ENCODE data around the gene SMIM10L2A. TPM values are rescaled to one million over a fixed set of nuclear protein-coding genes. Genes with fewer than 3 reads are reported as not detected.

Gene SMIM10L2A
- total and polyA plus RNA-seq, 2 of the 4 experiments (the other 2 are of a cell fraction) = under 0.01 to 0.10 TPM

DNA sequence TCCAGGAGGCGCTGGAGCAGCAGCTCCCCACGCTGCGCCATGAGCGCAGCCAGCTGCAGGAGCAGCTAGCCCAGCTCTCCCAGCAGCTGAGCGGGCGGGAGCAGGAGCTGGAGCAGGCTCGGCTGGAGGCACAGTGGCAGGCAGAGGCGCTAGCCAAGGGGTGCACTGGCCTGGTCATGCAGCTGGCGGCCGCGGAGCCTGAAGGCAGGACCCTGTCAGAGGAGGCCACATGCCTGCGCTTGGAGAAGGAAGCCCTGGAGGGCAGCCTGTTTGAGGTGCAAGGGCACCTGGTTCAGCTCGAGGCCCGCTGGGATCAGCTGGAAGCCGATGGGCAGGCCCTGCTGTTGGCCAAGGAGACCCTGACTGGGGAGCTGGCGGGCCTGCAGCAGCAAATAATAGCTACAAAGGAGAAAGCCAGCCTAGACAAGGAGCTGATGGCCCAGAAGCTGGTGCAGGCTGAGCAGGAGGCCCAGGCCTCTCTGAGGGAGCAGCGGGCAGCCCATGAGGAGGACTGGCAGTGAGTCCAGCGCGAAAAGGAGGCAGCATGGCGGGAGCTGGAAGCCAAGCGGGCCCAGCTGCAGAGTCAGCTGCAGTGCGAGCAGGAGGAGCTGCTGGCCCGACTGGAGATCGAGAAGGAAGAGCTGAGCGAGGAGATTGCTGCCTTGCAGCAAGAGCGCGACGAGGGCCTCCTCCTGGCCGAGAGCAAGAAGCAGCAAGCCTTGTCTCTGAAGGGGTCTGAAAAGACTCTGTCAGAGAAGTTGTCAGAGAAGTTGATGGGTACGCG lies 13.6 kb downstream of the SMIM10L2A start:
- intact Hi-C loops (cut with micrococcal nuclease) = no loop called here
- Histone ChIP-seq H3K9me1 (ENCODE audit: insufficient read depth, low read length) (no peaks in the 10 kb centered on the region), H4K5ac (ENCODE audit: low read depth, low read length) (no peak overlapping the region), H2BK20ac (ENCODE audit: low read depth, low read length) (no peak overlapping the region), H4K91ac (ENCODE audit: insufficient read depth, low read depth, low read length) (no peak overlapping the region), H3K9ac (ENCODE audit: low read depth, low read length) (no peak overlapping the region), H3K9me3 (ENCODE audit: control insufficient read depth, insufficient read depth, low read length) (peaks cover 3% of the 10 kb centered on the region; the same call in 1 of the 2 replicates), H4K8ac (ENCODE audit: low read depth in 2 of 2, low read length in 2 of 2) (no peak overlapping the region), H2BK5ac (ENCODE audit: low read depth, low read length, poor library complexity, severe bottlenecking) (no peak overlapping the region), H3K27me3 (ENCODE audit: control insufficient read depth, insufficient read depth, low read length) (no peaks in the 10 kb centered on the region; the same call in 1 of the 2 replicates), H2BK120ac (ENCODE audit: low read depth, low read length) (no peak overlapping the region), H3K4ac (ENCODE audit: low read depth, low read length) (no peak overlapping the region), H3K14ac (replicated peaks; ENCODE audit: low read depth, low read length) (no peak overlapping the region), H2AFZ (replicated peaks; ENCODE audit: low read length, poor library complexity) (no peak overlapping the region), H3K4me1 (ENCODE audit: control insufficient read depth, insufficient read depth, low read length) (no peaks in the 10 kb centered on the region), H3K4me2 (ENCODE audit: low read depth, low read length) (no peak overlapping the region), H3K56ac (ENCODE audit: extremely low read depth, insufficient read depth, low read length) (no peak overlapping the region), H3K18ac (ENCODE audit: low read depth, low read length) (no peak overlapping the region), H3K79me1 (ENCODE audit: low read depth in 1 of 2, low read length in 2 of 2) (no peaks in the 10 kb centered on the region), H2AK5ac (ENCODE audit: low read depth, low read length) (no peak overlapping the region), H2BK15ac (ENCODE audit: low read depth, low read length) (no peak overlapping the region), H3K36me3 (ENCODE audit: control insufficient read depth, insufficient read depth, low read length) (no peaks in the 10 kb centered on the region), H2AK9ac (replicated peaks; ENCODE audit: low read depth, low read length, poor library complexity) (no peak overlapping the region), H4K20me1 (ENCODE audit: insufficient read depth, low read length) (no peaks in the 10 kb centered on the region), H3K27ac (ENCODE audit: insufficient read depth, low read length) (no peak overlapping the region), H3K4me3 (ENCODE audit: insufficient read depth, low read depth, low read length) (no peak overlapping the region), H3K23ac (ENCODE audit: low read depth, low read length) (no peak overlapping the region)
- dilution Hi-C loops (cut with HindIII; ENCODE audit: low sequenced_read_pairs, unreplicated experiment) = no loop called here
- in situ Hi-C loops (cut with MboI; ENCODE audit: low sequenced_read_pairs) = no loop called here
- WGBS, 2 experiments (ENCODE audit: extremely low coverage in 2 of 2, insufficient read length in 1 of 2) = 81% methylated on average over 22 of the region's 31 CpGs; no CpG with 5 or more reads in 1 of the 2 experiments
- TF ChIP-seq RCOR1 (IDR thresholded peaks at IDR 0.05; ENCODE audit: insufficient replicate concordance, low read length) (no peak), RAD21 (IDR thresholded peaks at IDR 0.05; ENCODE audit: low read length) (no peak), MAZ (IDR thresholded peaks at IDR 0.05; ENCODE audit: borderline replicate concordance, low read depth, low read length) (no peak), CEBPB (IDR thresholded peaks at IDR 0.05; ENCODE audit: low read depth, low read length) (no peak), SMC3 (IDR thresholded peaks at IDR 0.05; ENCODE audit: low read depth, low read length) (no peak), ELK1 (IDR thresholded peaks at IDR 0.05; ENCODE audit: borderline replicate concordance, low read depth, low read length) (no peak), NFE2L2 (IDR thresholded peaks at IDR 0.05; ENCODE audit: low read depth, low read length) (no peak), CHD1 (IDR thresholded peaks at IDR 0.05; ENCODE audit: low read depth, low read length) (no peak), RFX5 (IDR thresholded peaks at IDR 0.05; ENCODE audit: low read depth, low read length) (no peak), MXI1 (IDR thresholded peaks at IDR 0.05; ENCODE audit: borderline replicate concordance, low read depth, low read length) (no peak), BHLHE40 (IDR thresholded peaks at IDR 0.05; ENCODE audit: low read depth, low read length) (no peak), POLR2A (IDR thresholded peaks at IDR 0.05; ENCODE audit: low read depth, low read length) (no peak), MAFK (IDR thresholded peaks at IDR 0.05; ENCODE audit: low read depth, low read length) (no peak), FOS (IDR thresholded peaks at IDR 0.05; ENCODE audit: low read depth, low read length) (no peak)
- TF ChIP-seq, protein P1, sequence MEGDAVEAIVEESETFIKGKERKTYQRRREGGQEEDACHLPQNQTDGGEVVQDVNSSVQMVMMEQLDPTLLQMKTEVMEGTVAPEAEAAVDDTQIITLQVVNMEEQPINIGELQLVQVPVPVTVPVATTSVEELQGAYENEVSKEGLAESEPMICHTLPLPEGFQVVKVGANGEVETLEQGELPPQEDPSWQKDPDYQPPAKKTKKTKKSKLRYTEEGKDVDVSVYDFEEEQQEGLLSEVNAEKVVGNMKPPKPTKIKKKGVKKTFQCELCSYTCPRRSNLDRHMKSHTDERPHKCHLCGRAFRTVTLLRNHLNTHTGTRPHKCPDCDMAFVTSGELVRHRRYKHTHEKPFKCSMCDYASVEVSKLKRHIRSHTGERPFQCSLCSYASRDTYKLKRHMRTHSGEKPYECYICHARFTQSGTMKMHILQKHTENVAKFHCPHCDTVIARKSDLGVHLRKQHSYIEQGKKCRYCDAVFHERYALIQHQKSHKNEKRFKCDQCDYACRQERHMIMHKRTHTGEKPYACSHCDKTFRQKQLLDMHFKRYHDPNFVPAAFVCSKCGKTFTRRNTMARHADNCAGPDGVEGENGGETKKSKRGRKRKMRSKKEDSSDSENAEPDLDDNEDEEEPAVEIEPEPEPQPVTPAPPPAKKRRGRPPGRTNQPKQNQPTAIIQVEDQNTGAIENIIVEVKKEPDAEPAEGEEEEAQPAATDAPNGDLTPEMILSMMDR (conservative IDR thresholded peaks at IDR 0.05; ENCODE audit: low read depth, low read length) = no peak
- TF ChIP-seq, protein P2, sequence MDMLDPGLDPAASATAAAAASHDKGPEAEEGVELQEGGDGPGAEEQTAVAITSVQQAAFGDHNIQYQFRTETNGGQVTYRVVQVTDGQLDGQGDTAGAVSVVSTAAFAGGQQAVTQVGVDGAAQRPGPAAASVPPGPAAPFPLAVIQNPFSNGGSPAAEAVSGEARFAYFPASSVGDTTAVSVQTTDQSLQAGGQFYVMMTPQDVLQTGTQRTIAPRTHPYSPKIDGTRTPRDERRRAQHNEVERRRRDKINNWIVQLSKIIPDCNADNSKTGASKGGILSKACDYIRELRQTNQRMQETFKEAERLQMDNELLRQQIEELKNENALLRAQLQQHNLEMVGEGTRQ (IDR thresholded peaks at IDR 0.05; ENCODE audit: low read depth, low read length) = no peak
- DNase-seq (no peak), ATAC-seq (ENCODE audit: low read depth) (no peak)
- POLR2A ChIA-PET (ENCODE audit: unreplicated experiment) = no interaction called here
- no TSS peak for BruUV-seq (replicated peaks)
- CTCF ChIA-PET = no interaction called here
